ENCODE data around the gene CILP2. TPM values are rescaled to one million over a fixed set of nuclear protein-coding genes. Genes with fewer than 3 reads are reported as not detected.

Gene CILP2
- total and polyA plus RNA-seq, 9 donors, result 1.3 to 52.6 (median 7.0) TPM

DNA sequence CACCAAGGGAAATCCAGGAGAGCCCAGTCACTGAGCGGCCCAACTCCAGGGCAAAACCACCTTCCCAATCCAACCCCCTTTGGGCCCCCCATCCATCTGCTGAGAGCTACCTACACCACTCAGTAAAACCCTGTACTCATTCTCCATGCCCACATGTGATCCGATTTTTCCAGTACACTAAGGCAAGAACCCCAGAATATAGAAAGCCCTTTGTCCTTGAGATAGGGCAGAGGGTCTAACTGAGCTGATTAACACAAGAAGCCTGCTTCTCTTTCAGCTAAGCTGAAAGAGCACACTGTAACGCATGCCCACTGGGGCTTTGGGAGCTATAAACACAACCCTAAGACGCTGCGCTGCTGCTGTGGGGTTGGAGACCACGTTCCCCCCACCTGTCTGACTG, 44.4 kb downstream of the CILP2 start:
- Histone ChIP-seq H3K36me3 (ENCODE audit: control insufficient read depth, insufficient read depth, low read length) (no peaks in the 10 kb centered on the region), H3K4me3 (ENCODE audit: low read length) (no peak overlapping the region), H3K27ac (ENCODE audit: low read length) (no peak overlapping the region), H3K4me1 (ENCODE audit: control insufficient read depth, insufficient read depth, low read length) (peaks cover 9% of the 10 kb centered on the region), H3K27me3 (ENCODE audit: control insufficient read depth, insufficient read depth, low read length) (no peaks in the 10 kb centered on the region), H3K9me3 (replicated peaks; ENCODE audit: control insufficient read depth, low read depth, low read length) (no peaks in the 10 kb centered on the region)
- WGBS (ENCODE audit: insufficient coverage), result 84% methylated on average over 5 of the region's 6 CpGs
- no peak for DNase-seq

DNA sequence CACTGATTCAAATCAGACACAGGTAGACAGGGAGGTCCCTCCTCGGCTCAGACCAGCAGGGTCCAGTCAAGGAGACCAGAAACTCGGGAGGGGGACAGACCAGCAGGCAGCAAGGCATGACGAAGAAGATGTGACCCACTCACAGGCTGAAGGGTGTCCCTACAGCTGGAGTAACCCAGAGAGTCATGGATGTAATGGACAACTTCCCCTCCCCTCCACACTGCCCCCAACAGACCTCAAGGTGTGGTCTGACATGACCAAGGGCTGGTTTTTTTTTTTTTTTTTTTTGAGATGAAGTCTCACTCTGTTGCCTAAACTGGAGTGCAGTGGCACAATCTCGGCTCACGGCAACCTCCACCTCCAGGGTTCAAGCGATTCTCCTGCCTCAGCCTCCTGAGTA, 46.3 kb downstream of the CILP2 start:
- Histone ChIP-seq H3K27me3 (ENCODE audit: control insufficient read depth, insufficient read depth, low read length) (no peaks in the 10 kb centered on the region), H3K4me3 (ENCODE audit: low read length) (no peak overlapping the region), H3K36me3 (ENCODE audit: control insufficient read depth, insufficient read depth, low read length) (no peaks in the 10 kb centered on the region), H3K27ac (ENCODE audit: low read length) (no peak overlapping the region), H3K9me3 (replicated peaks; ENCODE audit: control insufficient read depth, low read depth, low read length) (no peaks in the 10 kb centered on the region), H3K4me1 (ENCODE audit: control insufficient read depth, insufficient read depth, low read length) (peaks cover 5% of the 10 kb centered on the region)
- no peak for DNase-seq
- WGBS (ENCODE audit: insufficient coverage), result 84% methylated on average over 3 of the region's 6 CpGs

DNA sequence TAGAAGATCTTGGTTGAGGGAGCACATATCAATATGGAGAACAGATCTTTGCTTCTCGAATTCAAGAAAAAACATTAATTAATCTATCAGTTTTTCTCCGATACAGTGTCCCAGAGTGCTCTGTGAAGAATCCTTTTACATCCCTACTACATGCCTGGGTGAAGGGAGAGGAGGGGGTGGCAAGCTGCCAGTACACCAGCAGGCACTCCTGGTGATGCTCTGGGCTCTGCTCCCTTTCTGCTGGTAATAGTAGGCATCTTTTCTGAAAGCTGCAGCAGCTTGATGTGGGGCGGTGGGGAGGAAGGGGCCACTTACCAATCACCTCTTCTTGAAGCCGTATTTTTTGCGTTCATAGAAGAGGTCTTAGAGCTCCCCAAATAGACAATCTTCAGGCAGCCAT, 49.7 kb downstream of the CILP2 start:
- Histone ChIP-seq H3K27me3 (ENCODE audit: control insufficient read depth, insufficient read depth, low read length) (no peaks in the 10 kb centered on the region), H3K4me3 (ENCODE audit: low read length) (no peak overlapping the region), H3K9me3 (replicated peaks; ENCODE audit: control insufficient read depth, low read depth, low read length) (no peaks in the 10 kb centered on the region), H3K4me1 (ENCODE audit: control insufficient read depth, insufficient read depth, low read length) (peaks cover 16% of the 10 kb centered on the region), H3K36me3 (ENCODE audit: control insufficient read depth, insufficient read depth, low read length) (no peaks in the 10 kb centered on the region), H3K27ac (ENCODE audit: low read length) (no peak overlapping the region)
- no peak for DNase-seq
- 100% methylated on average over 2 of the region's 5 CpGs for WGBS (ENCODE audit: insufficient coverage)

DNA sequence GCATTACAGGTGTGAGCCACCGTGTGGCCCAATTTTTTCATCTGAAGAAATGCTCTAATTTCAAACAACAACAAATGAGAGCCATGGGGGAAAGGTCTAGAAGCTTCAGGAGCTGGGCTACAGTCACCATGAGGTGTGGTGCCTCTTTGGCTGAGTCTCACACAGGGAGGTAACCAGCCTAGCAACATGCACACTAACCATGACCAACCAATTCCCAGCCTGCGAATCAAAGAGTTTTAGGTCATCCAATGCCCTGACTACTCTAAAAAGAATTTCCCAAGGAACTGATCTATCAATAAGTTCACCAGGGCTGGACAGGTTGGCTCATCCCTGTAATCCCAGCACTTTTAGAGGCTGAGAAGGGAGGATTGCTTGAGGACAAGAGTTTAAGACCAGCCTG, 50.5 kb downstream of the CILP2 start:
- no peaks in the 10 kb centered on the region for H3K36me3 ChIP-seq (ENCODE audit: control insufficient read depth, insufficient read depth, low read length)
- no peak overlapping the region for H3K4me3 ChIP-seq (ENCODE audit: low read length)
- WGBS (ENCODE audit: insufficient coverage), result 80% methylated on average over 2 of the region's 2 CpGs
- H3K27ac ChIP-seq (ENCODE audit: low read length), result no peak overlapping the region
- no peaks in the 10 kb centered on the region for H3K27me3 ChIP-seq (ENCODE audit: control insufficient read depth, insufficient read depth, low read length)
- H3K4me1 ChIP-seq (ENCODE audit: control insufficient read depth, insufficient read depth, low read length), result peaks cover 16% of the 10 kb centered on the region
- no peak for DNase-seq
- no peaks in the 10 kb centered on the region for H3K9me3 ChIP-seq (replicated peaks; ENCODE audit: control insufficient read depth, low read depth, low read length)

DNA sequence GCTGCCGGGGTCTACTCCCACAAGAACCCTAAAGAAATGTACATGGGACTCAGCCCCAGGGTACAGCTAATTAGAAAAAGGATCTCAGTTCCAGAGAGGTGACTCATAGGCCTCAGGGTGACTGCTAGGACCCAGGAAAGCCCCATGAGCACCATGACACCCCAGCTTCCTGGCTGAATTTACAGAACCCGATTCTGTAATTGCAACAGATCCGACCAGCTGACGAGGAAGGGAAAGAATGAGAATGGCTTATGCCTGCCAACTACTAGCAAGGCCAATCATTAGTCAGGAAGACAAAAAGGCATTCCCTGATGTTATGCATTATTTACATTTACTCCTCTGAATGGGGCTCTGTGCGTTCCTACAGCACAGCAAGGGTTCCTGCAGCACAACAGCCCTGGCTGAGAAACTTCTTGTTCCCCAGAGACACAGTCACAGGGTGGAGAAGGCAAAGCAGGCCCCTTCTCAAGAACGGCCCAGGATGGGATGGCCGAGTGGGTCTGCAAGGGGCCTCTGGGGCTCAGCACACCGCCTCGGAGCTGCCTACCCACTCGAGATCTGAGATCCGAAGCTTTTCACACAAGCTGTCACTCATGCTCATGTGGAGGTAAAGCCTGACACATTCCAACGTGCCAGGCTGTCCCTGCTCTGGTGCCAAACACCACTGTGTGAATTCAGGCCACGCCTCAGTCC, 53.2 kb downstream of the CILP2 start:
- peak overlapping the region; percentile 72 for H3K27ac ChIP-seq (ENCODE audit: low read length)
- H3K9me3 ChIP-seq (replicated peaks; ENCODE audit: control insufficient read depth, low read depth, low read length), result no peaks in the 10 kb centered on the region
- no peaks in the 10 kb centered on the region for H3K27me3 ChIP-seq (ENCODE audit: control insufficient read depth, insufficient read depth, low read length)
- 29% methylated on average over 8 of the region's 13 CpGs for WGBS (ENCODE audit: insufficient coverage)
- DNase-seq, result peak; percentile 94
- no peaks in the 10 kb centered on the region for H3K36me3 ChIP-seq (ENCODE audit: control insufficient read depth, insufficient read depth, low read length)
- peaks cover 16% of the 10 kb centered on the region for H3K4me1 ChIP-seq (ENCODE audit: control insufficient read depth, insufficient read depth, low read length)
- no peak overlapping the region for H3K4me3 ChIP-seq (ENCODE audit: low read length)

DNA sequence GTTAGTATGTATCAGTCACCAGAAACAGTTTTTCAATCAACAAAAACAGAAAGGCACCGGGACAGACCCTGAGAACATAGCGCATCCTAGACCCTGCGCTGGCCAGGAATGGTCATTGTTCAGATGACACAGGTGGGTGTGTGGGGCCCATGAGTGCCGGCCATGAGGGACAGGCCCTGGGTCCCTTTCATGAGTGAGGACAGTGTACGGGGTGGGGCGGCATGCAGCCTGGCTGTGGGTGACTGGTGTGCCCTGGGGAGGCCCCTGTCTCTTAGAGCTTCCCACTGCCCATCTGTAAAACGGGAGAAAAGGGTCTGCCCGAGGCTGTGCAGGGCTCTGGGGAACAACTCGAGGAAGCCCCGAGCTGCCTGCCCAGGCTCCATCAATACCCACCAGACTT, 54.6 kb downstream of the CILP2 start:
- peaks cover 16% of the 10 kb centered on the region for H3K4me1 ChIP-seq (ENCODE audit: control insufficient read depth, insufficient read depth, low read length)
- H3K4me3 ChIP-seq (ENCODE audit: low read length), result no peak overlapping the region
- no peaks in the 10 kb centered on the region for H3K27me3 ChIP-seq (ENCODE audit: control insufficient read depth, insufficient read depth, low read length)
- H3K36me3 ChIP-seq (ENCODE audit: control insufficient read depth, insufficient read depth, low read length), result no peaks in the 10 kb centered on the region
- H3K9me3 ChIP-seq (replicated peaks; ENCODE audit: control insufficient read depth, low read depth, low read length), result no peaks in the 10 kb centered on the region
- WGBS (ENCODE audit: insufficient coverage), result 79% methylated on average over 5 of the region's 10 CpGs
- H3K27ac ChIP-seq (ENCODE audit: low read length), result no peak overlapping the region
- no peak for DNase-seq

DNA sequence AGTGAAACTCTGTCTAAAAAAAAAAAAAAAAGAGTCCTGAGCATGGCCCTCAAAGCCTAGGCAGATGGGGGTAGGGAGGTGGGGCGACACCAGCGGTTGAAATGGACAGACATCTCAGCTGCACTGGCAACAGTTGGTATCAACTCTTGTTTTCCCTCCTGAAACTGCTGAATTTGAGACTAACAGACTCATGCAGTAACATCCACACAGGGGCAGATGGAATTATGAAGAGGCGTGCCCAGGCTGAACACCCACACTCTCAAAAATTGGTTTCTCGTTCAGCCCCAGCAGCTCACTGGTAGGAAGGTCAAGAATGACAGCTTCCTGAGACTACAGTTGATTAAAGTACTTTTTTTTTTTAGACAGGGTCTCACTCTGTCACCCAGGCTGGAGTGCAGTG, 56.3 kb downstream of the CILP2 start:
- H3K4me1 ChIP-seq (ENCODE audit: control insufficient read depth, insufficient read depth, low read length), result peaks cover 16% of the 10 kb centered on the region
- no peak for DNase-seq
- H3K36me3 ChIP-seq (ENCODE audit: control insufficient read depth, insufficient read depth, low read length), result no peaks in the 10 kb centered on the region
- 100% methylated on average over 1 of the region's 4 CpGs for WGBS (ENCODE audit: insufficient coverage)
- H3K4me3 ChIP-seq (ENCODE audit: low read length), result no peak overlapping the region
- no peak overlapping the region for H3K27ac ChIP-seq (ENCODE audit: low read length)
- H3K27me3 ChIP-seq (ENCODE audit: control insufficient read depth, insufficient read depth, low read length), result no peaks in the 10 kb centered on the region
- no peaks in the 10 kb centered on the region for H3K9me3 ChIP-seq (replicated peaks; ENCODE audit: control insufficient read depth, low read depth, low read length)

DNA sequence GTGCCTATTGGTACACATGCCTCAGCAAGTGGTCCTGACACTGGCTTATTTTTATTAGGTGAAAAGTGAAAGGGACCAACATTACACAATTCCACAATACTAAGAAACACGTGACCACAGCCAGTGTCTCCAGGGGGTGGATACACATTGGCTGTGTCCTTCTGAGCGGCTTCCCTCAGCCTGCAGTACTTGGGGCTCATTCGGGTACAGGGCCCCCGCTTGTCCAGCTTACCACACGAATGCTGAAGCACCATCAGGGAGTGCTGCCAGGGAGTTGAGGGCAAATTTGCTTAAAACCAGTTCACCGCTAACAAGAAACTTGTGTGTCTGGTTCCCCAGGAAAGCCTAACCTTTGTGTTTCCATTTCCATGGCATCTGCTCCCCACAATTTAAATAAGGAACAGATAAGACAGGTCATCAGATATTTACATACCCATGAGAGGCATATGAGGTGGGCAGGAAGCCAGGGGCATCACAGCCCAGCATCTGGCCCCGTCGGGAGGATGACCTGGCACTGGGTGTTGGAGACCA, 57.2 kb downstream of the CILP2 start:
- H3K4me3 ChIP-seq (ENCODE audit: low read length), result no peak overlapping the region

More for the DNA sequence above, 57.2 kb downstream of the CILP2 start:
- Histone ChIP-seq H3K4me1 (ENCODE audit: control insufficient read depth, insufficient read depth, low read length) (peaks cover 16% of the 10 kb centered on the region), H3K27ac (ENCODE audit: low read length) (no peak overlapping the region), H3K9me3 (replicated peaks; ENCODE audit: control insufficient read depth, low read depth, low read length) (no peaks in the 10 kb centered on the region), H3K36me3 (ENCODE audit: control insufficient read depth, insufficient read depth, low read length) (no peaks in the 10 kb centered on the region), H3K27me3 (ENCODE audit: control insufficient read depth, insufficient read depth, low read length) (no peaks in the 10 kb centered on the region)
- DNase-seq, result no peak
- WGBS (ENCODE audit: insufficient coverage), result 60% methylated on average over 6 of the region's 8 CpGs

Other genes with a start within 250 kb of the CILP2 start
- 22.2 TPM for gene SUGP1, start 217.8 kb upstream of the CILP2 start, total RNA-seq
- gene SUGP1, start 217.8 kb upstream of the CILP2 start, polyA plus RNA-seq (ENCODE audit: insufficient read depth in 1 of 8, insufficient read length in 8 of 8, low replicate concordance in 1 of 8), result 10 to 100 TPM; 32.4 to 43.9 (median 37.5) TPM
- 28.9 TPM for gene MAU2, start 217.4 kb upstream of the CILP2 start, total RNA-seq
- gene MAU2, start 217.4 kb upstream of the CILP2 start, polyA plus RNA-seq (ENCODE audit: insufficient read depth in 1 of 8, insufficient read length in 8 of 8, low replicate concordance in 1 of 8), result 10 to 100 TPM; 29.0 to 67.8 (median 41.3) TPM
- 25.1 TPM for gene GATAD2A, start 132.6 kb upstream of the CILP2 start, total RNA-seq
- 10 to 100 TPM; 40.7 to 62.2 (median 50.2) TPM for gene GATAD2A, start 132.6 kb upstream of the CILP2 start, polyA plus RNA-seq (ENCODE audit: insufficient read depth in 1 of 8, insufficient read length in 8 of 8, low replicate concordance in 1 of 8)
- gene TSSK6, start 22.7 kb upstream of the CILP2 start, total RNA-seq, result 0.31 TPM
- gene TSSK6, start 22.7 kb upstream of the CILP2 start, polyA plus RNA-seq (ENCODE audit: insufficient read depth in 1 of 8, insufficient read length in 8 of 8, low replicate concordance in 1 of 8), result under 1 TPM; 0.37 to 0.80 (median 0.67) TPM
- gene NDUFA13, start 22.0 kb upstream of the CILP2 start, total RNA-seq, result 242 TPM
- 100 to 1,000 TPM; 192 to 240 (median 222) TPM for gene NDUFA13, start 22.0 kb upstream of the CILP2 start, polyA plus RNA-seq (ENCODE audit: insufficient read depth in 1 of 8, insufficient read length in 8 of 8, low replicate concordance in 1 of 8)
- gene YJEFN3, start 9.4 kb upstream of the CILP2 start, total RNA-seq, result 1.6 TPM
- gene YJEFN3, start 9.4 kb upstream of the CILP2 start, polyA plus RNA-seq (ENCODE audit: insufficient read depth in 1 of 8, insufficient read length in 8 of 8, low replicate concordance in 1 of 8), result 10 to 100 TPM in 2 of 8 donors, 1 to 10 TPM in 6; 3.2 to 10.7 (median 7.4) TPM
- 1.5 TPM for gene PBX4, start 80.4 kb downstream of the CILP2 start, total RNA-seq
- 1 to 10 TPM; 1.6 to 3.1 (median 2.3) TPM for gene PBX4, start 80.4 kb downstream of the CILP2 start, polyA plus RNA-seq (ENCODE audit: insufficient read depth in 1 of 8, insufficient read length in 8 of 8, low replicate concordance in 1 of 8)
- 2.2 TPM for gene LPAR2, start 90.0 kb downstream of the CILP2 start, total RNA-seq
- 10 to 100 TPM in 1 of 8 donors, 1 to 10 TPM in 7; 3.0 to 12.2 (median 6.3) TPM for gene LPAR2, start 90.0 kb downstream of the CILP2 start, polyA plus RNA-seq (ENCODE audit: insufficient read depth in 1 of 8, insufficient read length in 8 of 8, low replicate concordance in 1 of 8)
- gene GMIP, start 105.4 kb downstream of the CILP2 start, total RNA-seq, result 2.0 TPM
- gene GMIP, start 105.4 kb downstream of the CILP2 start, polyA plus RNA-seq (ENCODE audit: insufficient read depth in 1 of 8, insufficient read length in 8 of 8, low replicate concordance in 1 of 8), result 1 to 10 TPM; 2.3 to 5.1 (median 3.6) TPM
- gene ATP13A1, start 125.4 kb downstream of the CILP2 start, total RNA-seq, result 14.6 TPM
- 10 to 100 TPM; 20.7 to 36.6 (median 27.8) TPM for gene ATP13A1, start 125.4 kb downstream of the CILP2 start, polyA plus RNA-seq (ENCODE audit: insufficient read depth in 1 of 8, insufficient read length in 8 of 8, low replicate concordance in 1 of 8)
- gene ZNF101, start 130.6 kb downstream of the CILP2 start, total RNA-seq, result 5.6 TPM
- gene ZNF101, start 130.6 kb downstream of the CILP2 start, polyA plus RNA-seq (ENCODE audit: insufficient read depth in 1 of 8, insufficient read length in 8 of 8, low replicate concordance in 1 of 8), result 1 to 10 TPM; 4.6 to 7.6 (median 5.7) TPM
- gene ZNF14, start 194.8 kb downstream of the CILP2 start, total RNA-seq, result 9.1 TPM
- gene ZNF14, start 194.8 kb downstream of the CILP2 start, polyA plus RNA-seq (ENCODE audit: insufficient read depth in 1 of 8, insufficient read length in 8 of 8, low replicate concordance in 1 of 8), result 1 to 10 TPM; 3.6 to 5.6 (median 4.9) TPM